ENCODE data around the gene PPM1B.

GRCh38 chr2:44191739-44192138 is 23.1 kb downstream of the PPM1B start:
- TF ChIP-seq YY1 (IDR thresholded peaks at IDR 0.05; ENCODE audit: low read depth, low read length) (no peak), CTCF (IDR thresholded peaks at IDR 0.05 in 2 of 3, conservative IDR thresholded peaks at IDR 0.05 in 1 of 3; ENCODE audit: control insufficient read depth in 2 of 3, extremely low read depth in 1 of 3, insufficient read depth in 1 of 3, low read depth in 3 of 3, low read length in 3 of 3) (no peak), ASH2L (IDR thresholded peaks at IDR 0.05; ENCODE audit: borderline replicate concordance, low read depth) (no peak), CHD1 (IDR thresholded peaks at IDR 0.05; ENCODE audit: low read depth, low read length) (no peak), KDM1A (IDR thresholded peaks at IDR 0.05; ENCODE audit: borderline replicate concordance) (no peak), MTA3 (IDR thresholded peaks at IDR 0.05; ENCODE audit: borderline replicate concordance, low read length) (no peak), BCL11A (IDR thresholded peaks at IDR 0.05; ENCODE audit: low read depth, low read length) (no peak), EP300 (IDR thresholded peaks at IDR 0.05; ENCODE audit: borderline replicate concordance in 1 of 2, control insufficient read depth in 1 of 2, low read depth in 2 of 2, low read length in 2 of 2) (peak; percentile 40 to 53; a peak in 1 of 4 replicates), CEBPZ (IDR thresholded peaks at IDR 0.05; ENCODE audit: low read depth, low read length) (no peak), CBFB (IDR thresholded peaks at IDR 0.05; ENCODE audit: low read depth) (no peak)

Data from GM12878 (cell line).